22Rv1 (cell line): ENCODE measurements around the gene SYNJ2.

ENCODE experiments used
- ZFX ChIP-seq: fragments of 450-650 bp; IDR thresholded peaks from 2 replicates; pipeline ENCODE4 v1.6.1; 2017; ENCODE audit warnings: antibody characterized with exemption, borderline replicate concordance
- TF ChIP-seq, protein P1 (sequence below): fragments of 450-650 bp; IDR thresholded peaks from 2 replicates; pipeline ENCODE4 v1.5.1; 2017; ENCODE audit warnings: mild to moderate bottlenecking

DNA sequence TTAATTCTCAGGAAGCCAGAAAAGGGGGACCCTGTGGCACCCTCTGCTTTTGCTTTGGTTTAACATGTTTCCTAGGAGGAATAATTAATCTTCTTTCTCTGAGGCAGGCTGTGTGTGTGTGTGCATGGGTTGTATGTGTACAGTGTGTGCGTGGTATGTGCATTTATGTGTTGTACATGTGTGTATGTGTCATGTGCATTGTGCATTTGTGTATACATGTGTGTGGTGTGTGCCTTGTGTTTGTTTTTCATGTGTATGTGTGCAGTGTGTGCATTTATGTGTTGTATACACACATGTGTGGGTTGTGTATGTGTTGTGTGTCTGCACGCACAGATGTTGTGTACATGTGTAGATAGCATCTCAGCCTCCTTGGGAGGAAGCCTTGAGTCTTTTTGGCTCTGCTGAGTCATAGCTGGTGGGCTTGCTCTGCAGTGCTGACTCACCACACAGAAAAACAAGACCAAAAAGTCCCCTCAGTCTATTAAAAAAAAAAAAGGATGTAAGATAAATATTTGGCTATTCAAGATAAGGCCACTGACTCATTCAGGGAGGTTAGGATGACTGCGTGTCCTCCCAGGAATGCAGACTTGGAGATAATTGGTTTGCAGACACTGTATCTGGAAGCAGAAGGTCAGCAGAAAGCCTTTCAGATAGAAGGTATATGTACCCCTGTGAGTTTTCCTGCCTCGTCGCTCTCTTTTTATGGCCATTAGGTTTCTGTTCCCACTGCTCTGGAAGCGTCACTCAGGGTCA is 58.6 kb downstream of the SYNJ2 start:
- TF ChIP-seq, protein P1, sequence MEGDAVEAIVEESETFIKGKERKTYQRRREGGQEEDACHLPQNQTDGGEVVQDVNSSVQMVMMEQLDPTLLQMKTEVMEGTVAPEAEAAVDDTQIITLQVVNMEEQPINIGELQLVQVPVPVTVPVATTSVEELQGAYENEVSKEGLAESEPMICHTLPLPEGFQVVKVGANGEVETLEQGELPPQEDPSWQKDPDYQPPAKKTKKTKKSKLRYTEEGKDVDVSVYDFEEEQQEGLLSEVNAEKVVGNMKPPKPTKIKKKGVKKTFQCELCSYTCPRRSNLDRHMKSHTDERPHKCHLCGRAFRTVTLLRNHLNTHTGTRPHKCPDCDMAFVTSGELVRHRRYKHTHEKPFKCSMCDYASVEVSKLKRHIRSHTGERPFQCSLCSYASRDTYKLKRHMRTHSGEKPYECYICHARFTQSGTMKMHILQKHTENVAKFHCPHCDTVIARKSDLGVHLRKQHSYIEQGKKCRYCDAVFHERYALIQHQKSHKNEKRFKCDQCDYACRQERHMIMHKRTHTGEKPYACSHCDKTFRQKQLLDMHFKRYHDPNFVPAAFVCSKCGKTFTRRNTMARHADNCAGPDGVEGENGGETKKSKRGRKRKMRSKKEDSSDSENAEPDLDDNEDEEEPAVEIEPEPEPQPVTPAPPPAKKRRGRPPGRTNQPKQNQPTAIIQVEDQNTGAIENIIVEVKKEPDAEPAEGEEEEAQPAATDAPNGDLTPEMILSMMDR: no peak
- no peak for TF ChIP-seq ZFX
